HEK293T (cell line): ENCODE measurements around the gene E4F1.

Experiments
- BHLHE40 ChIP-seq: fragments of 450-650 bp; IDR thresholded peaks from 2 replicates; pipeline ENCODE4 v1.6.1; 2016; ENCODE audit warnings: mild to moderate bottlenecking, moderate library complexity, borderline replicate concordance
- ELF4 ChIP-seq: fragments of 450-650 bp; IDR thresholded peaks from 2 replicates; pipeline ENCODE4 v1.6.1; 2017; ENCODE audit warnings: antibody characterized with exemption
- FOXA1 ChIP-seq: fragments of 450-650 bp; IDR thresholded peaks from 2 replicates; pipeline ENCODE4 v1.6.1; 2016; ENCODE audit warnings: mild to moderate bottlenecking
- FOXK2 ChIP-seq: fragments of 450-650 bp; IDR thresholded peaks from 2 replicates; pipeline ENCODE4 v1.6.1; 2016; ENCODE audit warnings: mild to moderate bottlenecking
- FOXM1 ChIP-seq: fragments of 450-650 bp; IDR thresholded peaks from 2 replicates; pipeline ENCODE4 v1.6.1; 2017; ENCODE audit warnings: mild to moderate bottlenecking, borderline replicate concordance
- HDGF ChIP-seq: fragments of 450-650 bp; IDR thresholded peaks from 2 replicates; pipeline ENCODE4 v1.6.1; 2017; ENCODE audit warnings: antibody characterized with exemption, borderline replicate concordance
- L3MBTL2 ChIP-seq: fragments of 450-650 bp; conservative IDR thresholded peaks from 2 replicates; pipeline ENCODE4 v1.6.1; 2016; ENCODE audit warnings: mild to moderate bottlenecking
- NFRKB ChIP-seq: fragments of 450-650 bp; IDR thresholded peaks from 2 replicates; pipeline ENCODE4 v1.6.1; 2016; ENCODE audit warnings: mild to moderate bottlenecking, moderate library complexity
- SP1 ChIP-seq: fragments of 450-650 bp; IDR thresholded peaks from 2 replicates; pipeline ENCODE4 v1.6.1; 2017
- SUZ12 ChIP-seq: fragments of 450-650 bp; IDR thresholded peaks from 2 replicates; pipeline ENCODE4 v1.6.1; 2016; ENCODE audit warnings: mild to moderate bottlenecking
- TARDBP ChIP-seq: fragments of 450-650 bp; IDR thresholded peaks from 2 replicates; pipeline ENCODE4 v1.6.1; 2016
- ZNF384 ChIP-seq: fragments of 450-650 bp; IDR thresholded peaks from 2 replicates; pipeline ENCODE4 v1.6.1; 2016

GRCh38 chr16:2183671-2184070, 39.7 kb upstream of the E4F1 start:
- no peak for TF ChIP-seq TARDBP
- no peak for TF ChIP-seq SP1
- TF ChIP-seq FOXA1: no peak
- no peak for TF ChIP-seq HDGF
- TF ChIP-seq FOXK2: no peak
- no peak for TF ChIP-seq FOXM1
- TF ChIP-seq NFRKB: no peak
- TF ChIP-seq ZNF384: no peak
- TF ChIP-seq ELF4: no peak
- TF ChIP-seq BHLHE40: no peak
- no peak for TF ChIP-seq SUZ12
- TF ChIP-seq L3MBTL2: no peak
